HFFc6 (cell line): ENCODE data around the gene HEMK1. TPM values are rescaled to one million over a fixed set of nuclear protein-coding genes. Genes with fewer than 3 reads are reported as not detected.

Experiments used
- DNase-seq: peaks from one replicate; pipeline ENCODE4 v3.0.0-alpha.2; 2018
- H3K27ac Mint-ChIP-seq: 2 replicates; pipeline ENCODE4 v1.8.0; 2020; ENCODE audit warnings: mild to moderate bottlenecking, mixed read lengths
- H3K27me3 Mint-ChIP-seq: 2 replicates; pipeline ENCODE4 v1.8.0; 2021; ENCODE audit warnings: mild to moderate bottlenecking, moderate library complexity, mixed read lengths; ENCODE audit not compliant: insufficient read depth
- H3K36me3 Mint-ChIP-seq: 2 replicates; pipeline ENCODE4 v1.8.0; 2021; ENCODE audit warnings: low read depth, mixed read lengths
- H3K4me1 Mint-ChIP-seq: 2 replicates; pipeline ENCODE4 v1.8.0; 2020; ENCODE audit warnings: low read depth, mixed read lengths
- H3K4me3 Mint-ChIP-seq: 2 replicates; pipeline ENCODE4 v1.8.0; 2020; ENCODE audit warnings: mild to moderate bottlenecking, moderate library complexity, mixed read lengths
- H3K9me3 Mint-ChIP-seq: 2 replicates; pipeline ENCODE4 v1.8.0; 2020; ENCODE audit warnings: mild to moderate bottlenecking, mixed read lengths
- total RNA-seq, 6 experiments: library from RNA; stranded (reverse); fragmentation: NEBNext Ultra II Directional; extraction: Animal tissue kit (Norgen Biotek cat#: 25700); gene quantifications; 2 replicates in 1 of 6; 3 replicates in 5 of 6; pipeline ENCODE4 v1.2.3, GENCODE V29; 2021
- TF ChIP-seq, protein P1 (sequence below): fragments of 200-600 bp; sonication (generic); IDR thresholded peaks from 2 replicates; pipeline ENCODE4 v1.5.0; 2021; ENCODE audit warnings: antibody characterized with exemption, mild to moderate bottlenecking

HEMK1 gene
- total RNA-seq, 6 experiments from 2014 or later, result 17.9 to 20.7 (median 19.2) TPM

DNA sequence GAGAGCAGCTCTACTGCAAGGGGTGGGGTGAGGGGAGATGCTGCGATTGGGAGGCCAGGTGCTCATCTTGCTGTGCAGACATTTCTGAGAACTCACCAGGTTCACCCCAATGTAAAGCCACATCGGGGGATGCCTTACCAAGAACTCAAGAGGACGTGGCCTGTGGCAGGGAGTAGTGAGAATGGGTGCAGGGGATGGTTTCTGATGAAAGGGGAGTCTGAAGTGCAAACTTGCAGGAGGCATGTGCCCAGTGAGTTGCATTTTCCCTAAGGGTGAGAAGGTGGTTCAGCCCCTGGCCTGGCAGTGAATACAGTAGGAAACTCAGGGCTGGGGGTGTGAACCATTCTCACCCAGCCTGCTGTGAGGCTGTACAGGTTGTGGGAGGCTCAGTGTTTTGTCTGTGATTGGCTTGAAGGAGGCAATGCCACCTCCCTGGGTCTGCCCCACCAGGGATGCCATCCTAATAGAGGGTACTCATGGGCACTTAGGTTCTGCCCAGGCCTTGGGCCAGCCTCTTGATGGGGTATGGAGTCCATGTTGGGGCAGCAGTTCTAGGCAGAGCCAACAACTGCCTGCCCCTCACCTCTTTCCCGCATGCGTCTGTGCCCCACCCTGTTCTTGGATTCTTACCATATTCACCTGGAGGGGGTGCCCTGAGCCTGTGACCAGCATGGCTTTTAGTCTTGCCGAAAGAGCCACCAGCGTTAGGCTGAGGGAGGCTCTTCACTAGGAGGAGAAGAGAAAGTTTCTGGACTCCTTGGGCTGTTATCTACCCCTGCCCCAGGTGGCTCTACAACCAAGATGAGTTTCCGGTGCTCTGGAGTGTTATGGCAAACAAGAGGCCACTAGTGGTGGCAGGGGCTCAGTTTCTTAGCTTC is 4.5 kb downstream of the HEMK1 start:
- H3K27me3 Mint-ChIP-seq, result peaks cover 2% of the 10 kb centered on the region; the same call in 1 of the 2 replicates
- H3K4me3 Mint-ChIP-seq, result no peak overlapping the region
- no peak overlapping the region for H3K27ac Mint-ChIP-seq
- DNase-seq, result no peak
- H3K36me3 Mint-ChIP-seq, result no peaks in the 10 kb centered on the region
- TF ChIP-seq, protein P1, sequence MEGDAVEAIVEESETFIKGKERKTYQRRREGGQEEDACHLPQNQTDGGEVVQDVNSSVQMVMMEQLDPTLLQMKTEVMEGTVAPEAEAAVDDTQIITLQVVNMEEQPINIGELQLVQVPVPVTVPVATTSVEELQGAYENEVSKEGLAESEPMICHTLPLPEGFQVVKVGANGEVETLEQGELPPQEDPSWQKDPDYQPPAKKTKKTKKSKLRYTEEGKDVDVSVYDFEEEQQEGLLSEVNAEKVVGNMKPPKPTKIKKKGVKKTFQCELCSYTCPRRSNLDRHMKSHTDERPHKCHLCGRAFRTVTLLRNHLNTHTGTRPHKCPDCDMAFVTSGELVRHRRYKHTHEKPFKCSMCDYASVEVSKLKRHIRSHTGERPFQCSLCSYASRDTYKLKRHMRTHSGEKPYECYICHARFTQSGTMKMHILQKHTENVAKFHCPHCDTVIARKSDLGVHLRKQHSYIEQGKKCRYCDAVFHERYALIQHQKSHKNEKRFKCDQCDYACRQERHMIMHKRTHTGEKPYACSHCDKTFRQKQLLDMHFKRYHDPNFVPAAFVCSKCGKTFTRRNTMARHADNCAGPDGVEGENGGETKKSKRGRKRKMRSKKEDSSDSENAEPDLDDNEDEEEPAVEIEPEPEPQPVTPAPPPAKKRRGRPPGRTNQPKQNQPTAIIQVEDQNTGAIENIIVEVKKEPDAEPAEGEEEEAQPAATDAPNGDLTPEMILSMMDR, result no peak
- H3K4me1 Mint-ChIP-seq, result peaks cover 12% of the 10 kb centered on the region
- H3K9me3 Mint-ChIP-seq, result no peaks in the 10 kb centered on the region

DNA sequence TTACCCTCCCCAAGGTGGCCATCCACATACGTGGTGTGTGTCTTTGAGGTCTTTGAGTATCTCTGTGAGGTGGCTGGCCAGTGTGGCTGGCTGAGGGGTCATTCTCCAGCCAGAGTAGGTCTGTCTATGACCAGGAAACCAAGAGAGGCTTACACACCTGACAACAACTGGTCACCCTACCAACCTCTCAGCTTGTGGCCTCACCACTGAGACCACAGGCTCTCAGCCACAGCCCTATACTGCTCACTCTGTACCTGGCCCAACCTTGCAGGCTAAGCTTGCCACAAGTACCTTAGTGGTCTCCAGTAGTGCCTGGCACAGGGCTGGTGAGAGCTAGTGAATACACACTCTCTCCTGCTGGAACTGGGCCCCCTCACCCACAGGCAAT is 5.1 kb downstream of the HEMK1 start:
- no peaks in the 10 kb centered on the region for H3K36me3 Mint-ChIP-seq
- DNase-seq, result no peak
- peaks cover 12% of the 10 kb centered on the region for H3K4me1 Mint-ChIP-seq
- no peak overlapping the region for H3K4me3 Mint-ChIP-seq
- no peak overlapping the region for H3K27ac Mint-ChIP-seq
- no peaks in the 10 kb centered on the region for H3K9me3 Mint-ChIP-seq
- TF ChIP-seq, protein P1, result no peak
- H3K27me3 Mint-ChIP-seq, result peaks cover under 1% of the 10 kb centered on the region; the same call in 1 of the 2 replicates

DNA sequence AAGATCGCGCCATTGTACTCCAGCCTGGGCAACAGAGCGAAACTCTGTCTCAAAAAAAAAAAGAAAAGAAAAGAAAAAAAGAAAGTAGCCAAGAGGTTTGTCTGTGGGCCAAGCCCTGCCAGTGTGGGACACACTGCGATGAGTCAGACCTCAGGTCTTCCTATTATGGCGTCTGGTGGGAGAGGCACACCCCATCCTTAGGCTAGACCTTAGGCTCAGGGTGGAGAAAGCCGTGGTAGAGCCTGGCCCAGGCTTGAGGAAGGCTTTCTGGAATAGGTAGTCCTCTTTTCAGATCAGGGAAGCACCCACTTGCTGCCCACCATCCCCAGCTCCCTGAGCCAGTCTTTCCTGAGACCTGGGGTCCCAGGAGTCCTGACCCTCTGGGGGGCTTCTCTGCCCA is 6.0 kb downstream of the HEMK1 start:
- TF ChIP-seq, protein P1, result no peak
- no peak for DNase-seq
- no peaks in the 10 kb centered on the region for H3K36me3 Mint-ChIP-seq

DNA sequence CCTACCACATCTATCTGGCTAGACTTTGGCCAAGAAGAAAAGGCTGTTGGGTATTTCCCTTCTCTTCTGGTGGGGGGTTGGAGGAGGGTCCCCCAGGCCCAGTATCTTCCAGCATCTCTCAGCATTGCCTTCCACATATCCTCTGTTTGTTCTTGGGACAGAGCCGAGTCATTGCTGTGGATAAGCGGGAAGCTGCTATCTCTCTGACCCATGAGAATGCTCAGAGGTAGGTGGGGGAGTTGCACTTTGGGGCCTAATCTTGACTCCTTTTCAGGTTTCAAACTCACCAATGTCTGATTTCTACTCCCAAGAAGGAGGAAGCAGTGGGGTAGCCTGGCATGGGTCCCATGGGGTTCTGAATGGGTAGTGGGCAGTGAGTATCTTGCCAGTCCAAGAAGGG is 8.0 kb downstream of the HEMK1 start:
- no peak for DNase-seq
- TF ChIP-seq, protein P1, result no peak
- no peak overlapping the region for H3K27ac Mint-ChIP-seq
- H3K27me3 Mint-ChIP-seq, result no peaks in the 10 kb centered on the region
- no peaks in the 10 kb centered on the region for H3K36me3 Mint-ChIP-seq
- no peaks in the 10 kb centered on the region for H3K4me1 Mint-ChIP-seq
- no peak overlapping the region for H3K4me3 Mint-ChIP-seq
- no peaks in the 10 kb centered on the region for H3K9me3 Mint-ChIP-seq

More for the DNA sequence above, 6.0 kb downstream of the HEMK1 start:
- no peak overlapping the region for H3K4me3 Mint-ChIP-seq
- H3K27me3 Mint-ChIP-seq, result no peaks in the 10 kb centered on the region
- H3K9me3 Mint-ChIP-seq, result no peaks in the 10 kb centered on the region
- no peak overlapping the region for H3K27ac Mint-ChIP-seq
- H3K4me1 Mint-ChIP-seq, result peaks cover 8% of the 10 kb centered on the region

DNA sequence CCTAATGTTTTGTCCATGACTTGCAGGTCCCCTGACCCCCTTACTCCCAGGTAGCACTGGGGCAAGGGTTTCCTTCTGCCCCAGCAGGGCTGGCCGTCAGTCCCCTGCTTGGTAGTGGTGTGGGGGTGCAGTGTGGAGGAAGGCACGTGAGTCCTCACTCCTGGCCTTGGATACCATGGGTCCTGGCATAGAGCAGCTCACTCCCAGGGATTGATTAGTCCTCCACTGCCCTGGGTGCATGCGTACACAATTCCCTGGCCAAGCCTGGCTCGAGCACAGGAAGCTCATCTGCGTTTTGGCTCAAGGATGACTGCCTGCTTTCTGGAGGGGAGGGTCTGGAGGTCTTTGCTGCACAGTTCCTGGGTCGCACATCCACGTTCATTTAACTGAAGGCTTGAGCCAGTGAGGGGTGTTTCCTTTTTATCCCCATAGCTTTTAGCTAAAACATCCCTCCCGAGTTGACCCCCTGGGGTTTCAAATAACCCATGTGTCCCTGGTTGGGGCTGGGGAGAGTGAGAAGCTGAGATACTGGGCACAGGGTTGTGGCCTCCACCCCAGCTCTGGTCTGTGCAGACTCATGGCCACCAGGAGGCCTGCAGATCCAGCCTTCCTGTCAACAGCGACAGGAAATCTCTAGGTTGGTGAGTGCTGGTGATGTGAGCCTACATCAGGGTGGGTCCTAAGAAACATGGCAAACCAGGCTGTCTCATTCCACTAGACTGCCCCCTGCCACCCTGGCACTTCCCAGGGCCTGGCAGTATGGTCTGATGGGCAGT is 11.5 kb downstream of the HEMK1 start:
- no peak for DNase-seq
- TF ChIP-seq, protein P1, result peak; percentile 49
- Mint-ChIP-seq H3K9me3 (no peaks in the 10 kb centered on the region), H3K4me3 (no peak overlapping the region), H3K27me3 (no peaks in the 10 kb centered on the region), H3K4me1 (no peaks in the 10 kb centered on the region), H3K27ac (no peak overlapping the region), H3K36me3 (no peaks in the 10 kb centered on the region; the same call in 1 of the 2 replicates)
